Measurements from ENCODE around the gene SLC38A10. TPM values are rescaled to one million over a fixed set of nuclear protein-coding genes. Genes with fewer than 3 reads are reported as not detected.

Gene SLC38A10
- total RNA-seq, 1 donor from 2014 or later, result 261 TPM

DNA sequence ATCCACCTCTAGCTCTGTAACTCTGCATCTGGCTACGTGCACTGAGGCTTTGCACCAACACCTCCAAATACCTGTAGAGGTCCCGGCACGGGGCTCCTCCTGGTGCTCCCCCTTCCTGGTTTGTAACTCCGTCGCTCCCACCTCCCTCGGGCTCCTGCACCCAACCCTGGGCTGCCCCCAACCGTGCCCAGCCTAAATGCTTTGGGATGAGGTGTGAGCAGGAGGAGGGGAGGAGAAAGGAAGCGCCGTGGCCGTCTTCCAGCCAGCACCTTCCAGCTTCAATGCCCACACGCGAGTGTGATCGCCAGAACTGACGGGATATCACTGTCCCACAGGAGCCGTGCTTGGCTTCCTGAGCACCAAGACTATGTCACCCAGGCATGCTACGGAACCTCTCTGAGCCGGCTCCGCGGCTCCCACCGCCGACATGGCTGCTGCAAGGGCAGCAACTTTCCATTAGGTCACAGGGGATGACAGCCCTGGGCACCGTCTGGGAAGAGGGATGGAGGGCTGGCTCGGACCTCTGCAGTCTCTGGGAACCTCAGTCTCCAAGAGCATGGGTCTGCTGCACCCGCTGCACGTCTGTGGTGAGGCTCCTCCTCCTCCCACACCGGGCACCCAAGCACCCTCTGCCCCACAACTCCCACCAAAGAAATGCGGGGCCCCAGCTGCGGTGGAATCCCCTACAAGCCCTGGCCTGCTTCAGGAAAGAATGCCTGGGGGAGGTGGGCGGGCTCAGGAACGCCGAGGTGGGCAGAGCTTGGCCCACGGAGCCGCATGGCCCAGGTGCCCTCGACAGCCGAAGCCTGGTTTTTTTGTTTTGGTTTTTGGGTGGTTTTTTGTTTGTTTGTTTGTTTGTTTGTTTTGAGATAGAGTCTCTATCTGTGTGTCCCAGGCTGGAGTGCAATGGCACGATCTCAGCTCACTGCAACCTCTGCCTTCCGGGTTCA lies 6.4 kb upstream of the SLC38A10 start:
- no peaks in the 10 kb centered on the region for H3K27me3 ChIP-seq
- H3K27ac ChIP-seq, result no peak overlapping the region
- no peak for DNase-seq (ENCODE audit: low spot score in 2 of 2)
- intact Hi-C loops (cut with DNase I), result no loop called here
- TF ChIP-seq, protein P1, sequence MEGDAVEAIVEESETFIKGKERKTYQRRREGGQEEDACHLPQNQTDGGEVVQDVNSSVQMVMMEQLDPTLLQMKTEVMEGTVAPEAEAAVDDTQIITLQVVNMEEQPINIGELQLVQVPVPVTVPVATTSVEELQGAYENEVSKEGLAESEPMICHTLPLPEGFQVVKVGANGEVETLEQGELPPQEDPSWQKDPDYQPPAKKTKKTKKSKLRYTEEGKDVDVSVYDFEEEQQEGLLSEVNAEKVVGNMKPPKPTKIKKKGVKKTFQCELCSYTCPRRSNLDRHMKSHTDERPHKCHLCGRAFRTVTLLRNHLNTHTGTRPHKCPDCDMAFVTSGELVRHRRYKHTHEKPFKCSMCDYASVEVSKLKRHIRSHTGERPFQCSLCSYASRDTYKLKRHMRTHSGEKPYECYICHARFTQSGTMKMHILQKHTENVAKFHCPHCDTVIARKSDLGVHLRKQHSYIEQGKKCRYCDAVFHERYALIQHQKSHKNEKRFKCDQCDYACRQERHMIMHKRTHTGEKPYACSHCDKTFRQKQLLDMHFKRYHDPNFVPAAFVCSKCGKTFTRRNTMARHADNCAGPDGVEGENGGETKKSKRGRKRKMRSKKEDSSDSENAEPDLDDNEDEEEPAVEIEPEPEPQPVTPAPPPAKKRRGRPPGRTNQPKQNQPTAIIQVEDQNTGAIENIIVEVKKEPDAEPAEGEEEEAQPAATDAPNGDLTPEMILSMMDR (IDR thresholded peaks at IDR 0.05), result no peak
- H3K9me3 ChIP-seq, result no peaks in the 10 kb centered on the region
- H3K4me3 ChIP-seq, result no peak overlapping the region
- H3K36me3 ChIP-seq, result no peaks in the 10 kb centered on the region
- no peaks in the 10 kb centered on the region for H3K4me1 ChIP-seq

DNA sequence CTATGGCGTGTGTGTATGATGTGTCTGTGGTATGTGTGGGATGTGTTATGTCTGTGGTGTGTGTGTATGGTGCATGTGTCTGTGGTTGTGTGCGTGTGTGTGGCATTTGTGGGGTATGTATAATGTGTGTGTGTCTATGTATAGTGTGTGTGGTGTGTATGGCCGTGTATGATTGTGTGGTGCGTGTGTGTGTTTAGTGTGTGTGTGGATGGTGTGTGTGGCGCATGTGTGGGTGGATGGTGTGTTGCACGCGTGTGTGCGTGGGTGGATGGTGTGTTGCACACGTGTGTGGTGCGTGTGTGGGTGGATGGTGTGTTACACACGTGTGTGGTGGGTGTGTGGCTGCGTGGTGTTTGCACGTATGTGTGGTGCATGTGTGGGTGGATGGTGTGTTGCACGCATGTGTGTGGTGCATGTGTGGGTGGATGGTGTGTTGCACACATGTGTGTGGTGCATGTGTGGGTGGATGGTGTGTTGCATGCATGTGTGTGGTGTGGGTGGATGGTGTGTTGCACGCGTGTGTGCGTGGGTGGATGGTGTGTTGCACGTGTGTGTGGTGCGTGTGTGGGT lies 5.6 kb upstream of the SLC38A10 start:
- no peak for DNase-seq (ENCODE audit: low spot score in 2 of 2)
- no peaks in the 10 kb centered on the region for H3K9me3 ChIP-seq
- no peaks in the 10 kb centered on the region for H3K36me3 ChIP-seq
- TF ChIP-seq, protein P1 (IDR thresholded peaks at IDR 0.05), result no peak
- no peaks in the 10 kb centered on the region for H3K27me3 ChIP-seq
- no peak overlapping the region for H3K27ac ChIP-seq
- H3K4me3 ChIP-seq, result no peak overlapping the region
- intact Hi-C loops (cut with DNase I), result no loop called here
- H3K4me1 ChIP-seq, result peaks cover 4% of the 10 kb centered on the region in 2 donors

DNA sequence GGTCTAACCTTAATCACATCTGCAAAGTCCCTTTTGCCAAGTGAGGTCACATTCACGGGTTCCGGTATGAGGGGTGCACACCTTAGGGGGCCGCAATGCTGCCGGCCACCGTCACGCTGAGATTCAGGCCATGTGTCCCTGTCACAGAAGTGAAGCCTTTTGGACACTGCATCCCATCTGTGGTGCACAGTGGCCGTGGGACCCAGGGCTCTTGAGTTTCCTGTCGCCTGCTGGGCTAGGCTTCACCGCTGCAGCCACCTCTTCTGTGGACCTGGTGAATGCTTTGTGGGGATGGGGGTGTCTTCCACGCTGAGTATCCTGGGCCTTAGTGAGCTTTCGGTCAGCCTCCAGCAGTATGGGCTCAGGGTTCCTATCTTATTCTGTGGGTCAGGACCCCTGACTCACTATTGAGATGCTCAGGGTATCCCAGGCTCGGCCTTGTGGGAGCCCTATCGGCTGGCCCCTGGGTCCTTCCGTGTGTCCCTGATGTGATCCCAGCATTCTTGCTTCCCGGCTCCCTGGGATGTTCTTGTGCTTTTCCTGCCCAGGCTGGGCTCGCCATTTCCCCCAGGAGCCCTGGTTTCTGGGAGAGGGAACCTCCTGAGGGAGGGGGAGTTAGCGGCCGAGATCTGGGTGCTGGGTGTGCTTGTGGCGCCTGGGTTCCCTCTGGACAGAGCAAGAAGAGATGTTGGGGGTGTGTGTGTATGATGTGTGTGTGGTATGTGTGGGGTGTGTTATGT lies 4.9 kb upstream of the SLC38A10 start:
- H3K4me1 ChIP-seq, result peaks cover 4 to 5% of the 10 kb centered on the region in 2 donors
- no peak overlapping the region for H3K27ac ChIP-seq

DNA sequence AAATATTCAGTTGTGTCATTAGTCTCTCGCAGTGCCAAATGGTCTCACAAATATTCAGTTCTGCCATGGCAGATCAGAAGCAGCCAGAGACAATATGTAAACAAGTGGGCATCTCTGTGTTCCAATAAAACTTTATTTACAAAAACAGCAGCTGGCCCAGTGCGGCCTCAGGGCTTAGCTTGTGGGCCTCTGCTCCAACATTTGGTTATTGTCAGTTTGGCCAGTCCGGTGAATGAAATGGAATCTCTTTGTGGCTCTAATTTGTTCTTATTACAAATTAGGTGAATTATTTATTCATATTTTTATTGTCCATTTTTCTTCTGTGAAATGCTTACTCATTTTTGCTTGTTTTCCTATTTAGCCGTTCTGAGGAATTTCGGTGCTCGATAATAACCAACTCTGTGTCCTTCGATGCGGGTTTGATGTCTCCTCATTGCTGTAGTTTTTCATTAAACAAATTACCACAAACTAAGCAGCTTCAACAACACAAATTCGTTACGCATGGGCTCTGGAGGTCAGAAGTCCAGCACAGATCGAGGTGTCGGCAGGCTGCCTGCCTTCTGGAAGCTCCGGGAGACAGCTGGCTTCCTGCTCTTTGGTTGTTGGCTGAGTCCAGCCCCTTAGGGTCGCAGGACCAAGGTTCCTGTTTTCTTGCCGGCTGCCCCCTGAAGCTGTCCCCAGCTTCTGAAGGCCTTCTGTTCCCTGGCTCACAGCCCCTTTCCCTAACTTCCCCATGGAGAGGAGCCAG lies 4.1 kb upstream of the SLC38A10 start:
- DNase-seq (ENCODE audit: low spot score in 2 of 2), result no peak
- H3K4me3 ChIP-seq, result no peak overlapping the region
- H3K4me1 ChIP-seq, result peaks cover 5% of the 10 kb centered on the region in 2 donors
- no peak overlapping the region for H3K27ac ChIP-seq
- H3K36me3 ChIP-seq, result no peaks in the 10 kb centered on the region
- intact Hi-C loops (cut with DNase I), result no loop called here
- TF ChIP-seq, protein P1 (IDR thresholded peaks at IDR 0.05), result no peak
- H3K27me3 ChIP-seq, result no peaks in the 10 kb centered on the region
- H3K9me3 ChIP-seq, result no peaks in the 10 kb centered on the region

More for the DNA sequence above, 4.9 kb upstream of the SLC38A10 start:
- no peaks in the 10 kb centered on the region for H3K27me3 ChIP-seq
- no peak for DNase-seq (ENCODE audit: low spot score in 2 of 2)
- no peaks in the 10 kb centered on the region for H3K9me3 ChIP-seq
- TF ChIP-seq, protein P1 (IDR thresholded peaks at IDR 0.05), result no peak
- H3K4me3 ChIP-seq, result no peak overlapping the region
- intact Hi-C loops (cut with DNase I), result no loop called here
- no peaks in the 10 kb centered on the region for H3K36me3 ChIP-seq

DNA sequence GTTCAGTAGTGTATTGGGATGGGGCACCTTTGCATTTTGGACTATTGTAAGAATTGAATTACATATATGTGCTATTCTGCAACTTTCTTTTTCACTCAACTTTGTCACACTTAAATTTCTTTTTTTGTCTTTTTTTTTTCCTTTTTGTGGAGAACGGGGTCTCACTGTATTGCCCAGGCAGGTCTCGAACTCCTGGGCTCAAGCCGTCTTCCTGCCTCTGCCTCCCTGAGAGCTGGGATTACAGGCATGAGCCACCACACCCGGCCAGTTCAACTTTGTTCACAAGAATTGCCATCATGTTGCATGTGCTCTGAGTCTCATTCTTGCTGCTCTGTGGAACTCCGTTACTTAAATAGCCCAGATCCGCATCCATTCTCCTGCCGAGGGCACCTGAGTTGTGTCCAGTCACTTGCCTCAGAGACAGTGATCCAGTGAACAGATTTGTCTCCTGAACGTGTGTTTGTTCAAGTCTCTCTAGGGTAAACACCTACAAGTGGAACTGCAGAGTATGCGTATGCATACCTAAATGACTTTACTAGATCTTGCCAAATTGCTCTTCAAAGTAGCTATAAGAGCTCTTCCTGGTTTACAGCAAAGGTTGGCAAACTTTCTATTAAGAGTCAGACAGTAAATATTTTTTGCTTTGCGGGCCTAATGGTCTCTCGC lies 3.4 kb upstream of the SLC38A10 start:
- H3K36me3 ChIP-seq, result no peaks in the 10 kb centered on the region
- H3K4me1 ChIP-seq, result peaks cover 8 to 12% of the 10 kb centered on the region in 2 donors
- no peaks in the 10 kb centered on the region for H3K9me3 ChIP-seq
- intact Hi-C loops (cut with DNase I), result no loop called here
- TF ChIP-seq, protein P1 (IDR thresholded peaks at IDR 0.05), result no peak
- DNase-seq (ENCODE audit: low spot score in 2 of 2), result no peak
- no peak overlapping the region for H3K4me3 ChIP-seq
- no peak overlapping the region for H3K27ac ChIP-seq
- H3K27me3 ChIP-seq, result no peaks in the 10 kb centered on the region

Measured in ascending aorta (tissue), 2 donors.